NCI-H345 treated with DMSO at 0.1 percent for 48 hours (cell line): ENCODE measurements around the gene CADM4.
"Not testable (repeated sequence)": the region's sequence is repeated elsewhere in the genome, so short reads cannot be mapped to it uniquely, and the experiment has no call there.

Source experiments
- DNase-seq: peaks from one replicate; lab custom pipeline; 2025; ENCODE audit not compliant: unreplicated experiment; lab: John Stamatoyannopoulos, UW

Gene CADM4

DNA sequence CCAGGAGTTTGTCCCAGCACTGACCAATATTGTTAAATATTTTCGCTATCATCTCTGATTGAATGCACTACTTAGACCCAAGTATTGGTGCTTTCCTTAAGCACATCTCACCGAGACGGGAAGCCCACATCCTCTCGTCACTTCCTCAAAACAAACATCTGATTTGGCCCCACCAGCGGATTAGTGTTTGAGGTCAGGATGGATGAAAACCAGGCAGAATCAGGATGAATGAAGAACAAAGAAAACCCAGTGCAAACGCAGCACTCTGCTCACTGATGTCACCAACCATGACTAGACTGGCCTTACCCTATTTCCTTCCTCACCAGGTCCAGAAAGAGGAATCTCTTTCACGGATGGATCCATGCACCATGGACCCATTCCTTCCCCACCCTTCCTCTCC lies 24.4 kb upstream of the CADM4 start:
- no peak for DNase-seq

DNA sequence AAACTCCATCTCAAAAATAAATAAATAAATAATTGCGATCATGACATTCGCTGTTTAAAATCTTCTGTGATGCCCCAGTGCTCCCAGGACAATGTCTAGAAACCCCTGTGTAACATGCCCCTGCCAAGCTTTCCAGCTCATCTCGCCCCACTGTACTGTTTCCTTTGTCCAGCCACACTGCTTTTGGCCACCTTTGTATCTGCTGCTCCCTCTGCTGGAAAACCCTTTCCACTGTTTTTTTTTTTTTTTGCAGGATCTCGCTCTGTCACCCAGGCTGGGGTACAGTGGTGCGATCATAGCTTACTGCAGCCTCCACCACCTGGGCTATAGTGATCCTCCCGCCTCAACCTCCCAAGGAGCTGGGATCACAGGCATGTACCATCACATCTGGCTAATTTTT lies 22.8 kb upstream of the CADM4 start:
- no peak for DNase-seq

GRCh38 chr19:43660971-43661360 lies 21.3 kb upstream of the CADM4 start:
- DNase-seq: no peak

- DNase-seq: no peak
Observed at GRCh38 chr19:43660301-43660970, 20.8 kb upstream of the CADM4 start.

DNA sequence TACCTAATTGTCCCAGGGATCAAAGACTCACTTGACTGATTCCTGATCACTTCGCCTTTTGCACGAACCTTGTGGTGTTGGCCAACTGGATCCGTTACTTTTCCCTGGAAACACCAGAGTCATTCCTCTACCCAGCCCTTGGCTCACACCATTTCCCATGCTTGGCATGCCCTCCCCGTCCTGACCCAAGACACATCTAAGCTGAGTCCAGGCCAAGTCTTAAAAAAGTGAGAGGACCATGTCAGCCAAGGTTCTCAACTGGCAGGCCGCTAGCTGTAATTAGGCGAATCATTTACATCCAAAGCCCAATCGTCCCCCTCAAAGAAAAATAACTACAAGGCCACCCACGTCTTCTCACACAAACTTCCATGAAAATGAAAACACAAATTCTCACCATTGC lies 18.8 kb upstream of the CADM4 start:
- DNase-seq: no peak

GRCh38 chr19:43658001-43658400 lies 18.4 kb upstream of the CADM4 start:
- DNase-seq: no peak

DNA sequence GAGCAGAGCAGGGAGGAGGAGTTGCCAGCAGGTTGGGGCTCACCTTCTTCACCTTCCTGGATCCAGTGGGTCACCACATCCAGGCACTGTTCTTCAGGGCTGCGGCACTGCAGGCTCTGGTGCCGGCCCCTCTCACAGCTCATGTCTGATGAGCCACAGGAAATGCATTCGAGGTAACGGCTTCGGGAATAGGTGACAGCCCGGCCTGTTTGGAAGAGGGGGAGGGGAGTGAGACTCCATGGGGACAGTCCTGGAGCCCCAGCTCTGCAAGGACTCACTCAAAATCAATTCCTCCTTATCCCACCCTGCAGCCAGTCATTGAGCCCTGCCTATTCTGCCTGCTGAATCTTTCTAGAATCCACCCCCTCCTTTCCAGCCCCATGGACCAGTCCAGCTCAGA lies 16.8 kb upstream of the CADM4 start:
- DNase-seq: no peak

DNA sequence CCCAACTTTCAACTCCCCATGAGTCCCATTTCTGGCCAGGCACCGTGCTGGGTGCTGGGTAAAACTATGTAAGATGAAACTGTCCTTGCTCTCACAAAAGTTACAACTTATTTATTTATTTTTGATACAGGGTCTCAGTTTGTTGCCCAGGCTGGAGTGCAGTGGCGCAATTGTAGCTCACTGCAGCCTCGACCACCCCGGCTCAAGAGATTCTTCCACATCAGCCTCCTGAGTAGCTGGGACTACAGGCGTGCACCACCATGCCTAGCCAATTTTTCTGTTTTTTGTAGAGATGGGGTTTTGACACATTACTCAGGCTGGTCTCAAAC lies 12.9 kb upstream of the CADM4 start:
- no peak for DNase-seq

GRCh38 chr19:43651758-43652545 lies 12.3 kb upstream of the CADM4 start:
- DNase-seq: no peak

- not testable (repeated sequence) for DNase-seq
Observed at GRCh38 chr19:43650276-43650675, 10.6 kb upstream of the CADM4 start.

DNA sequence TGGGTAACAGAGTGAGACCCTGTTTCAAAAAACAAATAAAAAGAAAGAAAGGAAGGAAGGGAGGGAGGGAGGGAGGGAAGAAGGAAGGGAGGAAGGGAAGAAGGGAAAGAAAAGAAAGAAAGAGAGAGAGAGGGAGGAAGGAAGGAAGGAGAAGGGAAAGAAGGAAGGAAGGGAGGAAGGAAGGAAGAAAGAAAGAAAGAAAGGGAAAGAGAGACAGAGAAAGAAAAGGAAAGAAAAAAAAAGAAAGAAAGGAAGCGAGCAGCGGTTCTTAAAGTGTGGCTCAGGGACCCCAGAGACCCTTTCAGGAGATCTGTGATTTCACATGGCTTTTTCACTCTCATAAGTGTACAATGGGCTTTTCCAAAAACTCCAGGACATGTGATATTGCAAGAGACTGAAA lies 9.9 kb upstream of the CADM4 start:
- DNase-seq: no peak

GRCh38 chr19:43648633-43649032 lies 9.0 kb upstream of the CADM4 start:
- DNase-seq: no peak

- no peak for DNase-seq
Observed at GRCh38 chr19:43644181-43644580, 4.5 kb upstream of the CADM4 start.

DNA sequence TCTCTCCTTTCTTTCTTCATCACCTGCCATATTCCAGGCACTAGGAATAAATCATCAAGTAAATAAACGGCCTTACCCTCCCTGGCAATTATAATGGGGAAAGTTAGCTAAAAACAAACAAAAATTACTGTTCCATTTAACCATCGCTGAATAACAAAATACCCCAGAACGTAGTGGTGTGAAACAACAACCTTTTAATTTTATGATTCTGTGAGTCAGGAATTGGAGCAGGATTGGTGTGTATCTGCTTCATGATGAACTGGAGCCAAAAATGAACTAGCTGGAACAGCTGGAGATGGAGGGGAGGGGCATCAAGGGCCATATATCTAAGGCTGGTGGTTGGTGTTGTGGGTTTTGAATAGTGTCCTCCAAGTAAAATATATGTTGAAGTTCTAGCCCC lies 3.7 kb upstream of the CADM4 start:
- no peak for DNase-seq

- no peak for DNase-seq
Observed at GRCh38 chr19:43642531-43642930, 2.9 kb upstream of the CADM4 start.

DNA sequence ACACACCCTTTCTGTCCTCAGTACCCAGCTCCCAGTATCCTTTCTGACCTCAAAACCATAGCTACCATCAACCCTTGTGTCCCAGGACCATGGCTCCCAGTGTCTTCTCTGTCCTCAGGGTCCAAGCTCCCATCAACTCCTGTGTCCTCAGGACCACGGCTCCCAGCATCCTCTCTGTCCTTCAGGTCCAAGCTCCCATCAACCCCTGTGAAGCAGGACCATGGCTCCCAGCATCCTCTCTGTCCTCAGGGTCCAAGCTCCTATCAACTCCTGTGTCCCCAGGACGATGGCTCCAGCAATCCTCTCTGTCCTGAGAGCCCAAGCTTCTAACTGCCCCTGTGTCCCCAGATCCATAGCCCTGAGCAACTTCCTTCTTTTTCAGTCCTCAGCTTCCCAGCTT lies 1.7 kb upstream of the CADM4 start:
- DNase-seq: no peak

DNA sequence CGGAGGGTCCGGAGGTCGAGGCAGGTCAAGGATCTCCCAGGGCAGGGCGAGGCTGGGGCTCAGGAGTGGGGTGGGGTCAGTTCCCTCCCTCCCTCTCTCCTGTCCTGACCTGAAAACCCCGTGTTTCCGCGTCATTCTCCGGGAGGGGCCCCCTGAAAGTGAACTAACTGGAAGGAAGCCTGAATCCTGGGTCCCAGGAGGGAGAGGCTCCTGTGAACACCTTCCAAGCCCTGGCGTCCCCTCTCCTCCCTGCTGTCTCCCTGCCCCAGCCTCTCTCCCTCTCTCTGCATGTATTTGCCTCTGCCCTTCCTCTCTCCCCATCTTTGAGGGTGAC lies 741 bp upstream of the CADM4 start:
- DNase-seq: no peak

DNA sequence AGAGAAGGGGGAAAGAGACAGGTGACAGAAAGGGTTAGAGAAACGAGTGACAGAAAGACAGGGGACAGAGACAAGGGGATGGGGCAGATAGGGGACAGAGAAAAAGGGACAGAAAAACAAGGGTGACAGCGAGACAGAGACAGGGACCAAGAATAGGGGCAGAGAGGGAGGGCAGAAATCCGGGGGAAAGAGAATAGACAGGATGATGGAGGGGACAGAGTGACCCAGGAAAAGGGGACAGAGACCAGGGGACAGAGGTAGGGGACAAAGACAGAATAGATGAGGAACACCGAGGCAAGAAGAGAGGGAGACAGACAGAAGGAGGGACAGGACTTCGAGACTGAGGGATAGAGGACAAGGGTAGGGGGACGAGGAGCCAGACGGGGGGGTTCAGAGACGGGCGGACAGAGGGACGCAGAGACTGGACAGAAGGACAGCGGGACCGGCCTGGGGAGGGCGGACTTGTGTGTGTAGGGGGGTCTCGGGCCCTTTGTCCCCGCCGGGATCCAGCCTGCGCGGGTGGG lies 593 bp downstream of the CADM4 start:
- DNase-seq: no peak

- DNase-seq: no peak
Observed at GRCh38 chr19:43638214-43638994, 1.2 kb downstream of the CADM4 start.

GRCh38 chr19:43636121-43636683 lies 3.4 kb downstream of the CADM4 start:
- DNase-seq: no peak

GRCh38 chr19:43635561-43635940 lies 4.1 kb downstream of the CADM4 start:
- not testable (repeated sequence) for DNase-seq
